SIG-M5 (cell line): Measurements from ENCODE around the gene SFT2D3.

Experiments used
- DNase-seq: peaks from one replicate; lab custom pipeline; 2025; lab: John Stamatoyannopoulos, UW

Gene SFT2D3

GRCh38 chr2:127749537-127749936 is 48.2 kb downstream of the SFT2D3 start:
- peak; percentile 11 for DNase-seq

- no peak for DNase-seq
Measured at GRCh38 chr2:127753374-127753773, 52.1 kb downstream of the SFT2D3 start.

DNA sequence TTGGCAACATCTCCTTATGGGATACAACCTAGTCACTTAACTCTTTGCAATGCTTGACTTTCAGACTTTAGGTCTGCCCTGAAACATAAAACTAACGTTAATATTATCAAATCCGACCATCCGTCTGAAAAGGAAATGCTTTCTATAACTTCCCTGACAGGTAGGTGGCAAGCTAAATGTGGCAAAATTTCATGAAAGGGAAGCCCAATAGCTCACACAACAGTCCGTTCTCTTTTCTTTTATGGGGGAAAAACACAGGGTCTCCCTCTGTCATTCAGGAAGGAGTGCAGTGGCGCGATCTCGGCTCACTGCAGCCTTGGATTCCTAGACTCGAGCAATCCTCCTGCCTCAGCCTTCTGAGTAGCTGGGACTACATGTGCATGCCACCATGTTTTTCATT is 52.9 kb downstream of the SFT2D3 start:
- DNase-seq, result no peak
